HG02981 (cell line): ENCODE measurements around the gene THAP11.
"Not testable (repeated sequence)": the region's sequence is repeated elsewhere in the genome, so short reads cannot be mapped to it uniquely, and the experiment has no call there.

Experiments used
- ATAC-seq: cut with Tn5 transposase; IDR thresholded peaks from one replicate; pipeline ENCODE4 v1.9.1; 2021; ENCODE audit warnings: mild to moderate bottlenecking, moderate library complexity; ENCODE audit not compliant: unreplicated experiment

The THAP11 gene

GRCh38 chr16:67833415-67834241 lies 8.5 kb upstream of the THAP11 start:
- peak; percentile 94 for ATAC-seq

- no peak for ATAC-seq
These were observed 7.9 kb upstream of the THAP11 start for GRCh38 chr16:67834242-67834614.

GRCh38 chr16:67837190-67837589 lies 4.9 kb upstream of the THAP11 start:
- ATAC-seq, result not testable (repeated sequence)

GRCh38 chr16:67837811-67838210 lies 4.3 kb upstream of the THAP11 start:
- ATAC-seq, result no peak

- no peak for ATAC-seq
These were observed 813 bp upstream of the THAP11 start for GRCh38 chr16:67841198-67841815.

- peak; percentile 4 for ATAC-seq
These were observed 606 bp downstream of the THAP11 start for GRCh38 chr16:67842509-67843342.

- ATAC-seq, result no peak
These were observed 1.2 kb downstream of the THAP11 start for GRCh38 chr16:67843343-67843765.

- no peak for ATAC-seq
These were observed 2.4 kb downstream of the THAP11 start for GRCh38 chr16:67844497-67844896.

GRCh38 chr16:67845291-67846062 lies 3.4 kb downstream of the THAP11 start:
- ATAC-seq, result no peak

- ATAC-seq, result no peak
These were observed 3.9 kb downstream of the THAP11 start for GRCh38 chr16:67846063-67846319.

- ATAC-seq, result peak; percentile 55
These were observed 4.4 kb downstream of the THAP11 start, which contains the start of gene NUTF2 for GRCh38 chr16:67846320-67847063. Gene NUTF2 (plus strand): TSS chr16:67846933. CDS start chr16:67865131, 18,198 bp downstream.

GRCh38 chr16:67847064-67847861 lies 5.1 kb downstream of the THAP11 start, which contains the start of gene CENPT:
Gene CENPT (minus strand): TSS chr16:67847693. CDS start chr16:67833859, 13,834 bp downstream.
- ATAC-seq, result peak; percentile 32

- ATAC-seq, result no peak
These were observed 6.0 kb downstream of the THAP11 start for GRCh38 chr16:67848118-67848517.

GRCh38 chr16:67853670-67854069 lies 11.6 kb downstream of the THAP11 start:
- ATAC-seq, result no peak

GRCh38 chr16:67855789-67856188 lies 13.7 kb downstream of the THAP11 start:
- no peak for ATAC-seq

GRCh38 chr16:67856927-67857546 lies 14.9 kb downstream of the THAP11 start:
- ATAC-seq, result no peak

- no peak for ATAC-seq
These were observed 15.6 kb downstream of the THAP11 start for GRCh38 chr16:67857547-67858233.

GRCh38 chr16:67858500-67858899 lies 16.4 kb downstream of the THAP11 start:
- no peak for ATAC-seq
